ENCODE measurements around the gene ST7. TPM values are rescaled to one million over a fixed set of nuclear protein-coding genes. Genes with fewer than 3 reads are reported as not detected.
A peak's percentile ranks its signal among the peaks of the same experiment; 100 is the strongest.

The ST7 gene
- total RNA-seq, 1 experiment from 2014 or later: 12.9 TPM

GRCh38 chr7:117139397-117139984 is 186.2 kb downstream of the ST7 start:
- no peak overlapping the region for H3K56ac ChIP-seq (ENCODE audit: insufficient read length, low read depth, low read length)
- no peak overlapping the region for H4K5ac ChIP-seq (ENCODE audit: insufficient read length, low read depth, low read length)
- no peaks in the 10 kb centered on the region for H3K27me3 Mint-ChIP-seq (ENCODE audit: low read depth)
- H3K18ac ChIP-seq (ENCODE audit: insufficient read length, low read depth, low read length): no peak overlapping the region
- no peaks in the 10 kb centered on the region; a peak in 2 of 7 replicates for H3K36me3 Mint-ChIP-seq (ENCODE audit: insufficient read depth in 1 of 3, low read depth in 3 of 3)
- H3K27ac ChIP-seq (ENCODE audit: insufficient read length, low read depth, low read length): peak overlapping the region; percentile 67
- no peaks in the 10 kb centered on the region for H3K23me2 ChIP-seq (ENCODE audit: insufficient read length, low read depth, low read length, poor library complexity, severe bottlenecking)
- H3T11ph ChIP-seq (ENCODE audit: low read length): no peak overlapping the region
- no peak for DNase-seq
- H3K9me3 ChIP-seq (ENCODE audit: control insufficient read depth, low read depth, low read length): no peaks in the 10 kb centered on the region
- H3K4me3 Mint-ChIP-seq: peak overlapping the region in 1 of 2 experiments; percentile 62; a peak in 1 of 5 replicates
- no CpG with 5 or more reads among the region's 3 CpGs for WGBS (ENCODE audit: extremely low coverage, insufficient read length, low lambda C conversion rate)
- H2BK120ac ChIP-seq (ENCODE audit: low read depth, low read length, poor library complexity, severe bottlenecking): no peak overlapping the region
- peaks cover 48 to 52% of the 10 kb centered on the region in 2 experiments for H3K4me1 Mint-ChIP-seq
- peak overlapping the region; percentile 10 for H3K4me2 ChIP-seq (ENCODE audit: insufficient read depth, insufficient read length, low read length)
- peak overlapping the region; percentile 76 to 98 (median 87); a peak in 6 of 7 replicates for H3K27ac Mint-ChIP-seq
- H2BK12ac ChIP-seq (ENCODE audit: insufficient read length, low read depth, low read length): no peak overlapping the region
- H3K14ac ChIP-seq (ENCODE audit: insufficient read depth, low read length): no peak overlapping the region
- H3K79me2 ChIP-seq (ENCODE audit: insufficient read depth, low read length): no peaks in the 10 kb centered on the region
- H4K91ac ChIP-seq (ENCODE audit: insufficient read length, low read depth, low read length): no peak overlapping the region
- no peaks in the 10 kb centered on the region for H3K27me3 ChIP-seq (ENCODE audit: insufficient read depth, low read length)
- H2BK5ac ChIP-seq (ENCODE audit: insufficient read length, low read length): no peak overlapping the region
- H3K23ac ChIP-seq (ENCODE audit: insufficient read length, low read depth, low read length): no peak overlapping the region
- no peaks in the 10 kb centered on the region for H3K9me3 Mint-ChIP-seq
- no peak overlapping the region for H2BK20ac ChIP-seq (ENCODE audit: low read depth, low read length, poor library complexity, severe bottlenecking)
- H3K4ac ChIP-seq (ENCODE audit: low read depth, low read length): no peak overlapping the region
- H4K20me1 ChIP-seq (ENCODE audit: control insufficient read depth, insufficient read depth, insufficient read length): no peaks in the 10 kb centered on the region
- peaks cover 7% of the 10 kb centered on the region for H3K4me1 ChIP-seq (ENCODE audit: insufficient read depth, low read length)
- no peak overlapping the region for H2AK5ac ChIP-seq (ENCODE audit: insufficient read length, low read length)
- no peak for TF ChIP-seq CTCF (conservative IDR thresholded peaks at IDR 0.05)
- H2AFZ ChIP-seq (ENCODE audit: low read length): no peak overlapping the region
- H2BK15ac ChIP-seq (ENCODE audit: low read depth, low read length): no peak overlapping the region
- no peak overlapping the region for H4K8ac ChIP-seq (replicated peaks; ENCODE audit: insufficient read length, low read depth, low read length)
- H3K79me1 ChIP-seq (ENCODE audit: insufficient read depth, low read depth, low read length, poor library complexity, severe bottlenecking): no peaks in the 10 kb centered on the region
- H3K9ac ChIP-seq (ENCODE audit: extremely low read depth, insufficient read length, low read length): no peak overlapping the region
